ENCODE results near the gene TBRG4.

Gene TBRG4

GRCh38 chr7:45068236-45069023 is 43.1 kb downstream of the TBRG4 start:
- DNase-seq (no peak), ATAC-seq (peak; percentile 41)
- Mint-ChIP-seq H3K27ac (no peak overlapping the region), H3K4me3 (no peak overlapping the region), H3K27me3 (no peaks in the 10 kb centered on the region), H3K4me1 (peaks cover 32% of the 10 kb centered on the region), H3K9me3 (no peaks in the 10 kb centered on the region)

- DNase-seq (no peak), ATAC-seq (no peak)
- H3K27me3 Mint-ChIP-seq = no peaks in the 10 kb centered on the region
- peaks cover 29% of the 10 kb centered on the region for H3K4me1 Mint-ChIP-seq
- no peak overlapping the region for H3K4me3 Mint-ChIP-seq
- no peaks in the 10 kb centered on the region for H3K9me3 Mint-ChIP-seq
- peak overlapping the region; percentile 38 to 81 for H3K27ac Mint-ChIP-seq
Measured at GRCh38 chr7:45067582-45067981, 43.9 kb downstream of the TBRG4 start.

DNA sequence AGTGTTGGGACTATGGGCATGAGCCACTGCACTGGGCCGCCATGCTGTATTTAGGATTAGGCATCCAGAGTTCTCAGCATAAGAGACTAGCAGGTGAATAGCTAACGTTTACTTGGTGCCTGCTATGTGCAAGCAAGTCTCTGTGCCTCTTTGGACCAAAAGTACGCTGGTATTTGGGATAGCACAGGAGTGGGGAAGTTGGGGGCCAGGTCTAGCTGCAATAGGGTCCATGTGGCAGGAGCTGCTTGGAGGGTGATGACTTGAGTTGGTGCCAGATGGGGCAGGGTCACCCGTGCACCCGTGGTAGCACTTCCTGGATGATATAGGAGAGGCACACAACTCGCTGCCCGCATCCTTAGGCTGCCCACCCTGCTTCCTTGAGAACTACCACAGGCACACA is 45.1 kb downstream of the TBRG4 start:
- Mint-ChIP-seq H3K4me3 (no peak overlapping the region), H3K27ac (no peak overlapping the region), H3K9me3 (no peaks in the 10 kb centered on the region), H3K27me3 (no peaks in the 10 kb centered on the region), H3K4me1 (peaks cover 39% of the 10 kb centered on the region)
- no peak for ATAC-seq
- no peak for DNase-seq

DNA sequence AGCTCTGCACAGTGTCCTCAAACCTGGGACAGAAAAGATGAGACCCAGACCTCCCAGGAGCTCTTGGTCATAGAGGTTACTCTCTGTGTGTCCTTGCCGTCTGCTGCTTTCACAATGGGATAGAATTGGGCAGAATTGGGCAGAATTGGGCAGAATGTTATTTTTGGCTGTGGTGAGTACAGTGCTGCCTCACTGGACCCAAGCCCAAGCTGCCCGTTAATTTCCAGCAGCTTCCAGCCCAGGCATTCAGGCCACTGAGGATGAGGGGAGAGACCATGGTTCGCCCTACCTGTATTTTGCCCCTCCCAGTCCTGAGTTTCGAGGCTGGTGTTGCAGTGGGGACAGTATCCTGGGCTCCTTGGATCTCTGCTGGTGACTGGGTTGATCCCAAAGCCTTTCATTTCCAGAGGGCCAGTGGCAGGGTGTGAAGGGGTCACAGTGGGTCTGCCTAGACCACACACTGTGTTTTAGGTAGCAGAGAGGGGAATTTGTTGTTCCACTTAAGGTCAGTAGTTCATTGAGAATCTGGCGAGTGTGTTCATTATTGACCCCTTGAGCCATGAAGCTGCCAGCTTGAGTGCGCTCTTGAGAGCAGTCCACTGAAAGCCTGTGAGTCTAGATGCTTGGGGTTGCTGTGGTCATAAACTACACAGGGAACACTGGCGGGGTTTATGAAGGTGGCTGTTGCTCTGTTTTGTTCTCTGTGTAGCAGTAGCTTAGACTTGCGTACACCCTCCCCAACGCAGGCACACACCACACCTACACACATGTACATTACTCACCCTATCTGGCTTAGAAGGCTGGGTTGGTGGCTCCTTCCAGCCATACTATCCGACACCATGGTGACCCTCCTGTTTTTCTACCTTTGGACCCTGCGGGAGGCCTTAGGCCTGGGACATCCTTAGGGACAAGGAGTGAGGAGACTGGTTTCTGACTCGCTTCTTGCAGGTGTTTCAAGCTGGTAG is 46.2 kb downstream of the TBRG4 start:
- H3K27ac Mint-ChIP-seq = no peak overlapping the region

DNA sequence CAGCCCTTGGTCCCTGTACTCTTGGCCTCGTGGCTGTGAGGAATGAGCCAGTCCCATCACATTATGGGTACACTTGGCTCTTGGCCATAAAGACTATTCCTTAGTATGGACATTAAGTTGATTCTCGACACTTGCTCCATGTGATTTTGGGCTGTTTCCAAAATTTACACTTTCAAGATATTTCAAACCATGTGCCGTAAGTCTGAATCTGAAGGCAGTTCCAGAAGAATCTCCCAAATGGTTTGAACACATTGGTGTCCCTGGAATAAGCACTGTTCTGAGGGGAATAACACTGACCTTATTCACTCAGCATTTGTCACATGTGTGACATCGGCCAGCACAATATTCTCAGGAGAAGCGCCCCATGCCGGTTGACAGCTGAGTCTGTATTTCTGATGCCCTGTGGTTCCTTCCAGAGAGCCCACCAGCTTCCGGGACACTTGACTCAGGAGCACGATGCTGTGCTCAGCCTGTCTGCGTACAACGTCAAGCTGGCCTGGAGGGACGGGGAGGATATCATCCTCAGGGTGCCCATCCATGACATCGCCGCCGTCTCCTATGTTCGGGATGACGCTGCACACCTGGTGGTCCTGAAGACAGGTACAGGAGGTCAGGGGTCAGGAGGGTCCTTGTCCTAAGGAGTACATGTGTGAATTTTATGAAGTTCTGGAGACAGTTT is 47.3 kb downstream of the TBRG4 start:
- H3K9me3 Mint-ChIP-seq = no peaks in the 10 kb centered on the region
- DNase-seq (no peak), ATAC-seq (no peak)
- peak overlapping the region in 1 of 2 donors; percentile 86 for H3K27ac Mint-ChIP-seq
- no peak overlapping the region for H3K4me3 Mint-ChIP-seq
- H3K27me3 Mint-ChIP-seq = no peaks in the 10 kb centered on the region
- peaks cover 57% of the 10 kb centered on the region for H3K4me1 Mint-ChIP-seq

More for the DNA sequence above, 46.2 kb downstream of the TBRG4 start:
- DNase-seq = no peak
- Mint-ChIP-seq H3K27me3 (no peaks in the 10 kb centered on the region), H3K4me1 (peaks cover 50% of the 10 kb centered on the region), H3K9me3 (no peaks in the 10 kb centered on the region), H3K4me3 (no peak overlapping the region)
- no peak for ATAC-seq

DNA sequence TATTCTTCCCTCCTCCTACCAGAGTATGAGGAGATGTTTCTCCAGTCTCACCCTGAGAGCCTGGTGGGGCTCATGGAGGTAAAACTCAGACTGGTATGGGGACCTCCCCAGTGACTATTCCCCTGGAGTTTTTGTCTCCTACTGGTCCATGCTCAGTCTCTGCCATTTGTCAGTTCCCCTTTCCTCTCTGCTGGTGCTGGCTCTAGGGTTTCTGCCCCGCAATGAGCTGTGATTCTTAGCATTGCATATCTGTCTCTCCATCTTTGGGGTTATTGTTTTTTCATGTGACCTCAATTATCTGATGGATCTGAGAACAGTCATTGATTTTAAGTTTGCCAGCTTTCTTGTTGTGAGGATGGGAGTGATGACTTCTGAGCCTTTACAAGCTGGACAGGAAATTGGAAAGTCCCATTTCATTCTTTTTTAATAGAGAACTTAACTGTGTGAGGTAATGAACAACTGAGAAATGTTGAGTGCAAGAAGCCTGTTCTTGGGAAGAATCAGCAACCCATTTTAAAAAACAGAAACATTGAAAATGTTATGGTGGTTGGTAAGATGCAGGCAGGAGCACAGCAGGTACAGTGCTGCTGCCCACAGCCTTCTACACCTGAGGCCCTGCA is 49.6 kb downstream of the TBRG4 start:
- Mint-ChIP-seq H3K4me3 (no peak overlapping the region), H3K27me3 (no peaks in the 10 kb centered on the region), H3K9me3 (peaks cover 0 to 4% of the 10 kb centered on the region in 2 donors), H3K4me1 (peaks cover 62% of the 10 kb centered on the region), H3K27ac (peak overlapping the region in 1 of 2 donors; percentile 55)
- no peak for ATAC-seq
- no peak for DNase-seq

DNA sequence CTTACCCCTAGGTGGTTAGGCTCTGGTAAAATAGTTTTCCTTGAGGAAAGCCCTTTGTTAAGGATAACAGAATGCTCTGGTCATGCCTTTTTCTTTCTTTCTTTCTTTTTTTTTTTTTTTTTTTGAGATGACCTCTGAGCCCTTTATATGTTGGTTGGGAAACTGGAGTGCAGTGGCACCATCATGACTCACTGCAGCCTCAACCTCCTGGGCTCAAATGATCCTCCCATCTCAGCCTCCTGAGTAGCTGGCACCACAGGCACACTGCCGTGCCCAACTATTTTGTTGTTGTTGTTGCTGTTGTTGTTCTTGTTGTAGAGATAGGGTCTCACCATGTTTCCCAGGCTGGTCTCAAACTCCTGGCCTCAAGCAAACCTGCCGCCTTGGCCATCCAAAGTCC is 50.1 kb downstream of the TBRG4 start:
- ATAC-seq (no peak), DNase-seq (no peak)
- Mint-ChIP-seq H3K27ac (no peak overlapping the region), H3K27me3 (no peaks in the 10 kb centered on the region), H3K4me1 (peaks cover 62% of the 10 kb centered on the region), H3K9me3 (peaks cover 0 to 4% of the 10 kb centered on the region in 2 donors), H3K4me3 (no peak overlapping the region)

DNA sequence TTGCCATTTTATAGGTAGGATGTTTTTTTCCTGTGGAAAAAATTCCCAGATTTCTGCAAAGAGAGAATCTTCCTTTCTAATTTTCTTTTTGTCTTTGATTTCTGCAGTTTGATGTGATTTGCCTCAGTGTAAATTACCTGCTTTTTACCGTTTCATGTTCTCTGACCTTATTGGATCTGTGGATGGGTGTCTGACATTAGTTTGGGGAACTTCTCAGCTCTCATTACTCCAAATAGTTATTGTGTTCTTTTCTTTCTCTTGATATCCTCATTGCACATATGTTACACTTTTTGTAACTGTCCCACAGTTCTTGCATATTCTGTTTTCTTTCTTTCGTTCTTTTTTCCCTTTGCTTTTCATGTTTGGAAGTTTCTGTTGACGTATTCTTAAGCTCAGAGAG is 51.2 kb downstream of the TBRG4 start:
- no peak for DNase-seq
- Mint-ChIP-seq H3K9me3 (peaks cover 0 to 4% of the 10 kb centered on the region in 2 donors), H3K4me1 (peaks cover 69% of the 10 kb centered on the region), H3K4me3 (no peak overlapping the region), H3K27ac (no peak overlapping the region), H3K27me3 (no peaks in the 10 kb centered on the region)
- no peak for ATAC-seq

GRCh38 chr7:45057878-45058277 is 53.6 kb downstream of the TBRG4 start:
- peaks cover 0 to 4% of the 10 kb centered on the region in 2 donors for H3K9me3 Mint-ChIP-seq
- no peak for ATAC-seq
- H3K27ac Mint-ChIP-seq = peak overlapping the region in 1 of 2 donors; percentile 87
- no peak for DNase-seq
- H3K4me3 Mint-ChIP-seq = no peak overlapping the region
- H3K27me3 Mint-ChIP-seq = no peaks in the 10 kb centered on the region
- H3K4me1 Mint-ChIP-seq = peaks cover 77% of the 10 kb centered on the region

GRCh38 chr7:45055594-45056219 is 55.8 kb downstream of the TBRG4 start:
- H3K4me1 Mint-ChIP-seq = peaks cover 78% of the 10 kb centered on the region
- no peak overlapping the region for H3K4me3 Mint-ChIP-seq
- H3K27me3 Mint-ChIP-seq = no peaks in the 10 kb centered on the region
- H3K9me3 Mint-ChIP-seq = peaks cover 0 to 4% of the 10 kb centered on the region in 2 donors
- ATAC-seq (no peak), DNase-seq (no peak)
- no peak overlapping the region for H3K27ac Mint-ChIP-seq

DNA sequence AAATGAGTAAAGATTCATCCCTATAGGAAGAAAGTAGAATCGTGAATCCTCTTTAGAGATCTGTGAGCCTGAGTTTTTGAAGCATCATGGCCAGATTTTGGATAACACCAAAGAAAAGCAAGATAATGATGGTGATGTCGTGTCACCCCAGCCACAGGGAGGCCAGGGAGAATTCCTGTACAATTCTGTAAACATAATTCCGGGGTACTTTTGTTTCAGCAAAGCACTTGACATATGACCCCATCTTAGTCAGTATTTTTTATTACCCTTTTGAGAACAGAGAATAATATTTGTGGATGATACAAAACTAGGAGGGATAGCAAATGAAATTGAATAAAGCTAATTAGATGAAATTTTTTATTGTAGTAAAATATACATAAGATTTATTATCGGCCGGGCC is 56.5 kb downstream of the TBRG4 start:
- peaks cover 0 to 4% of the 10 kb centered on the region in 2 donors for H3K9me3 Mint-ChIP-seq
- no peaks in the 10 kb centered on the region for H3K27me3 Mint-ChIP-seq
- H3K4me3 Mint-ChIP-seq = no peak overlapping the region
- DNase-seq (no peak), ATAC-seq (no peak)
- H3K27ac Mint-ChIP-seq = peak overlapping the region in 1 of 2 donors; percentile 84
- peaks cover 77% of the 10 kb centered on the region for H3K4me1 Mint-ChIP-seq

DNA sequence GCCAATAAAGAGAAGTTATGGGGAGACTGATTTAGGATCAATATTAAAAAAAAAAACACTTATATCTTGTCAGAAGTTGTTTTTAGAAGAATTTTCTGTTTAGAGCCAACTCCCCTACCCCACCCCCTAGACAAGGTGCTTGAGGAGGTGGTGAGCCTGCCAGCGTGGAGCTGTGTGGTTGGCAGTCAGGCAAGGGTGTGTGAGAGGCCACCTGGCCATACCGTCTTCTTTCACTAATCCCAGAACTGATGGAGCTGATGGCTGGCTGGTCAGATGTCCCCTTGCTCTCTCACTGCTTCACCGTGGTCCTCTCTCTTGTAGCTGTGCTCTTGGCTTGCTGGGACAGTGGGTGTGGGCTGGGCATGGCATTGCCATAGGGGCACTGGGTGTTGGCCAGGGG is 57.1 kb downstream of the TBRG4 start:
- Mint-ChIP-seq H3K27ac (peak overlapping the region in 1 of 2 donors; percentile 80), H3K4me1 (peaks cover 73% of the 10 kb centered on the region), H3K27me3 (no peaks in the 10 kb centered on the region), H3K9me3 (peaks cover 0 to 4% of the 10 kb centered on the region in 2 donors), H3K4me3 (no peak overlapping the region)
- no peak for DNase-seq
- no peak for ATAC-seq

- Mint-ChIP-seq H3K4me1 (peaks cover 73% of the 10 kb centered on the region), H3K9me3 (peaks cover 0 to 4% of the 10 kb centered on the region in 2 donors), H3K27me3 (no peaks in the 10 kb centered on the region), H3K4me3 (no peak overlapping the region), H3K27ac (no peak overlapping the region)
- ATAC-seq (no peak), DNase-seq (no peak)
Measured at GRCh38 chr7:45053941-45054340, 57.6 kb downstream of the TBRG4 start.

DNA sequence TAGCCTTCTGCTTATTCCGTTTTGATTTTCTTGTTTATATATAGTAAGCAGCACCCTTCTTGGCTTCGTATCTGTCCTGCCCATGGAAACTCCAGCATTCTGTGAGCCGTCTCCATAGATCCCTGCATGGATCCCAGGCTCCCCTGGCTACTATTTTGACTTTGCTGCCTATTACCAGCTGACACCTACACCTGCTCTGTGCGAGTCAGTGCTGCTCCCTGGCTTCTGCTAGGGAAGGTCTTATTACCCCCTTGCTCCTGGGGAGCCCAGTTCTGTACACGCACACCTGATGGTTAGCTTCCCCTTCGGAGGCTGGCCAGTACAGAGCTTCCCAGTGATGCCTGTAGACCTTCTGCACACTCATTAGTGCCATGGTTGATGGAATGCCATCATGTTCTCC is 58.1 kb downstream of the TBRG4 start:
- peaks cover 69% of the 10 kb centered on the region for H3K4me1 Mint-ChIP-seq
- ATAC-seq (no peak), DNase-seq (no peak)
- no peak overlapping the region for H3K4me3 Mint-ChIP-seq
- H3K27ac Mint-ChIP-seq = peak overlapping the region in 1 of 2 donors; percentile 55
- H3K9me3 Mint-ChIP-seq = peaks cover 0 to 4% of the 10 kb centered on the region in 2 donors
- H3K27me3 Mint-ChIP-seq = no peaks in the 10 kb centered on the region

GRCh38 chr7:45052011-45052410 is 59.5 kb downstream of the TBRG4 start:
- Mint-ChIP-seq H3K27me3 (no peaks in the 10 kb centered on the region), H3K27ac (no peak overlapping the region), H3K4me1 (peaks cover 61% of the 10 kb centered on the region), H3K4me3 (no peak overlapping the region), H3K9me3 (no peaks in the 10 kb centered on the region)
- ATAC-seq (no peak), DNase-seq (no peak)
